ENCODE results near the gene PCOLCE2. TPM values are rescaled to one million over a fixed set of nuclear protein-coding genes. Genes with fewer than 3 reads are reported as not detected.

PCOLCE2 gene
- total and polyA plus RNA-seq, 2 donors (not counting 3 experiments of a cell fraction or from before 2014, with no cell fraction given), result not detected

- no peaks in the 10 kb centered on the region for H3K79me2 ChIP-seq (ENCODE audit: control insufficient read depth, insufficient read depth, low read length)
- FAIRE-seq (no peak), DNase-seq (ENCODE audit: low read depth, low spot score) (no peak)
- H3K9me3 ChIP-seq (replicated peaks; ENCODE audit: control insufficient read depth, insufficient read depth, low read length), result no peaks in the 10 kb centered on the region
- H3K27me3 ChIP-seq (ENCODE audit: control insufficient read depth in 2 of 2, insufficient read depth in 2 of 2, low read length in 2 of 2), result peaks cover 9 to 17% of the 10 kb centered on the region in 2 experiments
- no peak overlapping the region for H2AFZ ChIP-seq (ENCODE audit: low read depth, low read length)
- ChIA-PET POLR2A (no interaction called here), CTCF (interaction anchor here (1.2 kb wide), 1 partner anchor 13 kb away, joined by 3 read pairs; no protein-coding TSS in a partner anchor)
- no peak overlapping the region for H3K4me3 ChIP-seq (replicated peaks in 1 of 3; ENCODE audit: insufficient read depth in 1 of 3, low read depth in 1 of 3, low read length in 3 of 3)
- H3K4me2 ChIP-seq (ENCODE audit: insufficient read depth, low read length), result no peak overlapping the region
- TF ChIP-seq GATA2 (IDR thresholded peaks at IDR 0.05; ENCODE audit: insufficient read depth, insufficient read length, low read depth, low read length), result no peak
- no peak for TF ChIP-seq MYC (IDR thresholded peaks at IDR 0.05; ENCODE audit: low read depth, low read length)
- no peak for TF ChIP-seq EZH2 (IDR thresholded peaks at IDR 0.05; ENCODE audit: borderline replicate concordance, low read depth, low read length, severe bottlenecking)
- TF ChIP-seq POLR2AphosphoS5 (IDR thresholded peaks at IDR 0.05; ENCODE audit: insufficient read depth, low read depth, low read length), result no peak
- no peak for TF ChIP-seq FOS (IDR thresholded peaks at IDR 0.05; ENCODE audit: borderline replicate concordance, insufficient read depth, low read length)
- TF ChIP-seq POLR2A (IDR thresholded peaks at IDR 0.05; ENCODE audit: low read depth, low read length), result no peak
- TF ChIP-seq MAX (IDR thresholded peaks at IDR 0.05; ENCODE audit: insufficient read depth, insufficient read length), result no peak
- TF ChIP-seq JUN (IDR thresholded peaks at IDR 0.05; ENCODE audit: borderline replicate concordance, insufficient read depth, insufficient read length, low read depth), result no peak
- TF ChIP-seq, protein P1, sequence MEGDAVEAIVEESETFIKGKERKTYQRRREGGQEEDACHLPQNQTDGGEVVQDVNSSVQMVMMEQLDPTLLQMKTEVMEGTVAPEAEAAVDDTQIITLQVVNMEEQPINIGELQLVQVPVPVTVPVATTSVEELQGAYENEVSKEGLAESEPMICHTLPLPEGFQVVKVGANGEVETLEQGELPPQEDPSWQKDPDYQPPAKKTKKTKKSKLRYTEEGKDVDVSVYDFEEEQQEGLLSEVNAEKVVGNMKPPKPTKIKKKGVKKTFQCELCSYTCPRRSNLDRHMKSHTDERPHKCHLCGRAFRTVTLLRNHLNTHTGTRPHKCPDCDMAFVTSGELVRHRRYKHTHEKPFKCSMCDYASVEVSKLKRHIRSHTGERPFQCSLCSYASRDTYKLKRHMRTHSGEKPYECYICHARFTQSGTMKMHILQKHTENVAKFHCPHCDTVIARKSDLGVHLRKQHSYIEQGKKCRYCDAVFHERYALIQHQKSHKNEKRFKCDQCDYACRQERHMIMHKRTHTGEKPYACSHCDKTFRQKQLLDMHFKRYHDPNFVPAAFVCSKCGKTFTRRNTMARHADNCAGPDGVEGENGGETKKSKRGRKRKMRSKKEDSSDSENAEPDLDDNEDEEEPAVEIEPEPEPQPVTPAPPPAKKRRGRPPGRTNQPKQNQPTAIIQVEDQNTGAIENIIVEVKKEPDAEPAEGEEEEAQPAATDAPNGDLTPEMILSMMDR (IDR thresholded peaks at IDR 0.05; ENCODE audit: extremely low read depth in 1 of 2, insufficient read depth in 1 of 2, low read depth in 1 of 2, low read length in 2 of 2), result no peak
- H3K9ac ChIP-seq (replicated peaks; ENCODE audit: extremely low read depth, insufficient read depth, low read length), result no peak overlapping the region
- H3K4me1 ChIP-seq (ENCODE audit: control insufficient read depth, extremely low read depth, insufficient read depth, low read length), result no peaks in the 10 kb centered on the region
- H3K9me1 ChIP-seq (replicated peaks; ENCODE audit: control insufficient read depth, extremely low read depth, insufficient read depth, low read length), result no peaks in the 10 kb centered on the region
- H3K27ac ChIP-seq (ENCODE audit: insufficient read depth, low read depth, low read length), result no peak overlapping the region
- no peaks in the 10 kb centered on the region for H4K20me1 ChIP-seq (replicated peaks; ENCODE audit: control insufficient read depth, extremely low read depth, insufficient read depth, low read length)
- dilution Hi-C loops (cut with MboI; ENCODE audit: extremely low pct_ligation_motif_present, low sequenced_read_pairs) (no loop called here), intact Hi-C loops (cut with micrococcal nuclease) (no loop called here)
- no TSS peak for BruUV-seq (replicated peaks)
- H3K36me3 ChIP-seq (ENCODE audit: control insufficient read depth in 2 of 2, extremely low read depth in 1 of 2, insufficient read depth in 2 of 2, low read length in 2 of 2), result no peaks in the 10 kb centered on the region
Measured at GRCh38 chr3:142898346-142899213, 9.7 kb upstream of the PCOLCE2 start.

All from endothelial cell of umbilical vein (primary cell).